B cell (primary cell): ENCODE measurements around the gene ANAPC5. TPM values are rescaled to one million over a fixed set of nuclear protein-coding genes. Genes with fewer than 3 reads are reported as not detected.

Experiments used
- ATAC-seq: fragments of 200-7000 bp; cut with Tn5 transposase; one replicate; pipeline ENCODE4 v1.10.0; 2021; ENCODE audit warnings: low read depth, mild to moderate bottlenecking, moderate number of reproducible peaks, moderate library complexity
- CTCF ChIA-PET: fragments of 350-600 bp; sonication (Branson Sonifier 250); formaldehyde crosslinking; loops from one replicate; lab custom pipeline; 2021; ENCODE audit warnings: antibody characterized with exemption, inconsistent platforms; lab: Charles Lee
- POLR2A ChIA-PET: fragments of 350-600 bp; sonication (Branson Sonifier 250); formaldehyde crosslinking; loops from one replicate; lab custom pipeline; 2021; ENCODE audit warnings: antibody characterized with exemption; lab: Charles Lee
- DNase-seq: peaks from one replicate; pipeline ENCODE4 v3.0.0; 2013
- H2AFZ ChIP-seq: 2 replicates; pipeline ENCODE4 v1.6.1; 2012; ENCODE audit warnings: mild to moderate bottlenecking, low read depth, low read length; ENCODE audit not compliant: insufficient read depth, poor library complexity, severe bottlenecking
- H3K27ac ChIP-seq, 2 donors: 1 replicate in 1 of 2; 2 replicates in 1 of 2; pipeline ENCODE4 v1.5.1; 2012 to 2013; ENCODE audit warnings: low read length in 2 of 2, mild to moderate bottlenecking in 2 of 2, moderate library complexity in 1 of 2
- H3K27me3 ChIP-seq, 4 experiments: fragments of 200-600 bp in 1 of 4; sonication (generic) in 1 of 4; replicated peaks in 1 of 4; 1 replicate in 2 of 4; 2 replicates in 2 of 4; pipeline versions ENCODE4 v1.6.1 to v1.7.0; 2013 to 2016; ENCODE audit warnings: low read length in 3 of 4, mild to moderate bottlenecking in 2 of 4, mixed read lengths in 1 of 4, moderate library complexity in 1 of 4; ENCODE audit not compliant: insufficient read depth in 4 of 4, control insufficient read depth in 3 of 4; ENCODE audit errors: control extremely low read depth in 1 of 4
- H3K36me3 ChIP-seq, 2 experiments: replicated peaks in 1 of 2; 1 replicate in 1 of 2; 2 replicates in 1 of 2; pipeline versions ENCODE4 v1.6.1 to v1.7.1; 2013; ENCODE audit warnings: low read length in 1 of 2; ENCODE audit not compliant: insufficient read depth in 2 of 2, control insufficient read depth in 1 of 2; ENCODE audit errors: control extremely low read depth in 1 of 2, extremely low read depth in 1 of 2
- H3K4me1 ChIP-seq, 2 donors: fragments of 200-600 bp in 1 of 2; sonication (generic) in 1 of 2; 1 replicate in 1 of 2; 2 replicates in 1 of 2; pipeline versions ENCODE4 v1.5.1 to v1.6.1; 2013 to 2017; ENCODE audit warnings: low read length in 2 of 2; ENCODE audit not compliant: control insufficient read depth in 2 of 2, insufficient read depth in 2 of 2
- H3K4me2 ChIP-seq: replicated peaks from 2 replicates; pipeline ENCODE3; 2012; ENCODE audit warnings: mild to moderate bottlenecking, low read depth, low read length; ENCODE audit not compliant: poor library complexity, severe bottlenecking
- H3K4me3 ChIP-seq, 5 experiments: fragments of 200-600 bp in 1 of 5; sonication (generic) in 1 of 5; 1 replicate in 3 of 5; 2 replicates in 2 of 5; pipeline versions ENCODE4 v1.5.1 to v1.7.0; 2011 to 2016; ENCODE audit warnings: low read length in 4 of 5, mild to moderate bottlenecking in 4 of 5, low read depth in 2 of 5, control low read depth in 1 of 5, moderate library complexity in 1 of 5; ENCODE audit not compliant: insufficient read depth in 1 of 5; ENCODE audit errors: control extremely low read depth in 1 of 5, extremely low read depth in 1 of 5
- H3K79me2 ChIP-seq: fragments of 200-600 bp; sonication (generic); one replicate; pipeline ENCODE4 v1.6.0; 2016; ENCODE audit warnings: low read length; ENCODE audit not compliant: control insufficient read depth, insufficient read depth
- H3K9ac ChIP-seq: fragments of 200-600 bp; sonication (generic); 2 replicates; pipeline ENCODE4 v1.6.1; 2017; ENCODE audit warnings: mild to moderate bottlenecking, low read length, moderate library complexity
- H3K9me3 ChIP-seq, 3 donors: one replicate each; pipeline versions ENCODE4 v1.6.1 to v1.7.1; 2013; ENCODE audit warnings: low read length in 2 of 3; ENCODE audit not compliant: control insufficient read depth in 2 of 3, insufficient read depth in 1 of 3; ENCODE audit errors: control extremely low read depth in 1 of 3
- H4K20me1 ChIP-seq: 2 replicates; pipeline ENCODE4 v1.6.0; 2012; ENCODE audit warnings: mild to moderate bottlenecking, low read length; ENCODE audit not compliant: insufficient read depth, control insufficient read depth, poor library complexity, severe bottlenecking
- H3K27ac Mint-ChIP-seq: one replicate; pipeline ENCODE4 v1.8.0; 2021; ENCODE audit warnings: mixed read lengths
- H3K27me3 Mint-ChIP-seq: one replicate; pipeline ENCODE4 v1.8.0; 2021; ENCODE audit warnings: mixed read lengths
- H3K4me1 Mint-ChIP-seq: one replicate; pipeline ENCODE4 v1.8.0; 2021; ENCODE audit warnings: mixed read lengths
- H3K4me3 Mint-ChIP-seq: one replicate; pipeline ENCODE4 v1.8.0; 2021; ENCODE audit warnings: mixed read lengths
- H3K9me3 Mint-ChIP-seq: one replicate; pipeline ENCODE4 v1.8.0; 2022; ENCODE audit warnings: mixed read lengths; ENCODE audit not compliant: insufficient read depth
- EZH2 ChIP-seq: IDR thresholded peaks from 2 replicates; pipeline ENCODE4 v1.6.1; 2012; ENCODE audit warnings: borderline replicate concordance, low read depth, mild to moderate bottlenecking, moderate library complexity, low read length; ENCODE audit not compliant: insufficient read depth, poor library complexity, severe bottlenecking
- WGBS: methylation state at CpG from one replicate; pipeline ENCODE4 v1.1.5; 2013; ENCODE audit warnings: missing lambda C conversion rate; ENCODE audit not compliant: insufficient coverage; 5-methylcytosine and 5-hydroxymethylcytosine counted together
- intact Hi-C: fragments of 100-400 bp; cut with micrococcal nuclease; formaldehyde crosslinking; loops from one replicate; pipeline ENCODE4 v1.10.0; 2022
- polyA plus RNA-seq: library from polyadenylated mRNA; depleted of rRNA; stranded (reverse); fragments of >200 nt; gene quantifications from 2 replicates; pipeline ENCODE4 v1.2.3, GENCODE V29; 2012
- total RNA-seq, 2 donors: library from RNA; stranded (reverse); fragments of 120-200 nt in 1 of 2; gene quantifications; 1 replicate in 1 of 2; 2 replicates in 1 of 2; pipeline versions ENCODE4 v1.2.3 to v1.2.4, GENCODE V29; 2013 to 2022
- TF ChIP-seq, protein P1 (sequence below): fragments of 200-600 bp; IDR thresholded peaks from one replicate; pipeline ENCODE4 v1.8.0; 2022; ENCODE audit warnings: antibody characterized with exemption, mild to moderate bottlenecking

The ANAPC5 gene
- total and polyA plus RNA-seq, 2 donors (not counting 1 experiment from before 2014, with no cell fraction given), result 150 to 171 TPM

DNA sequence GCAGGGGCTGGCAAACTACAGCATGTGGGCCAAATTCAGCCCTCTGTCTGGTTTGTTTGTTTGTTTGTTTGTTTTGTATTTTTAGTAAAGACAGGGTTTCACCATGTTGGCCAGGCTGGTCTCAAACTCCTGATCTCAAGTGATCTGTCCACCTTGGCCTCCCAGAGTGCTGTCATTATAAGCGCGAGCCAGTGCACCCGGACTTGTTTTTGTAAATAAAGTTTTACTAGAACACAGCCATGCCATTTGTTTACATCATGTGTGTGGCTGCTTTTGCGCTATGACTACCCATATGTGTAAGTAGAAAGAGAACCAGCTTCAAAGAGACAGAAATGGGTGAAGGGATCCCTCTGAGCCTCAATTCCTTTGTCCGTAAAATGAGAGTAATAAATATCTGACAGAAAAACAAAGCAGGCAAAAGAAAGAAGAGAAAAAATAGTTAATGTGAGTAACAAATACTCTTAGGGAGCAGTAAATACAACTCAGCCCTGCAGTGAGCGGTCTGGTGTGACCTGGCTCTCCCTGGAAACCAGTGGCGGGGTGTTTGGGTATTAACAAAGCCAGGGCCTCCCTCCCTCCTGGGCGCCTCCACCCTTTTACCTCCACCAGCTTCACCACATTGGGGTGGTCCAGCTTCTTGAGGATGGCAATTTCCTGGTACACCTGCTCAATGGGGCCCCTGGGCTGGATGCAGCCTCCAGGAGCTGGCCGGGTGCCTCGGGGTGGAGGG, 88.8 kb downstream of the ANAPC5 start:
- DNase-seq (no peak), ATAC-seq (no peak)
- Histone ChIP-seq H3K36me3 (peaks cover 9 to 28% of the 10 kb centered on the region in 2 experiments), H3K27me3 (no peaks in the 10 kb centered on the region), H3K4me3 (no peak overlapping the region), H4K20me1 (no peaks in the 10 kb centered on the region), H3K9me3 (peaks cover 0 to 1% (median 0%) of the 10 kb centered on the region in 3 donors), H3K9ac (no peak overlapping the region), H3K79me2 (no peaks in the 10 kb centered on the region), H3K4me2 (no peak overlapping the region), H3K27ac (no peak overlapping the region), H3K4me1 (no peaks in the 10 kb centered on the region), H2AFZ (no peak overlapping the region)
- ChIA-PET POLR2A (no interaction called here), CTCF (no interaction called here)
- no peak overlapping the region for H3K27ac Mint-ChIP-seq
- no peaks in the 10 kb centered on the region for H3K27me3 Mint-ChIP-seq
- intact Hi-C loops, result no loop called here
- no peak overlapping the region for H3K4me3 Mint-ChIP-seq
- no peaks in the 10 kb centered on the region for H3K9me3 Mint-ChIP-seq
- H3K4me1 Mint-ChIP-seq, result peaks cover 7% of the 10 kb centered on the region
- 99% methylated on average over 7 of the region's 10 CpGs for WGBS
- TF ChIP-seq, protein P1, sequence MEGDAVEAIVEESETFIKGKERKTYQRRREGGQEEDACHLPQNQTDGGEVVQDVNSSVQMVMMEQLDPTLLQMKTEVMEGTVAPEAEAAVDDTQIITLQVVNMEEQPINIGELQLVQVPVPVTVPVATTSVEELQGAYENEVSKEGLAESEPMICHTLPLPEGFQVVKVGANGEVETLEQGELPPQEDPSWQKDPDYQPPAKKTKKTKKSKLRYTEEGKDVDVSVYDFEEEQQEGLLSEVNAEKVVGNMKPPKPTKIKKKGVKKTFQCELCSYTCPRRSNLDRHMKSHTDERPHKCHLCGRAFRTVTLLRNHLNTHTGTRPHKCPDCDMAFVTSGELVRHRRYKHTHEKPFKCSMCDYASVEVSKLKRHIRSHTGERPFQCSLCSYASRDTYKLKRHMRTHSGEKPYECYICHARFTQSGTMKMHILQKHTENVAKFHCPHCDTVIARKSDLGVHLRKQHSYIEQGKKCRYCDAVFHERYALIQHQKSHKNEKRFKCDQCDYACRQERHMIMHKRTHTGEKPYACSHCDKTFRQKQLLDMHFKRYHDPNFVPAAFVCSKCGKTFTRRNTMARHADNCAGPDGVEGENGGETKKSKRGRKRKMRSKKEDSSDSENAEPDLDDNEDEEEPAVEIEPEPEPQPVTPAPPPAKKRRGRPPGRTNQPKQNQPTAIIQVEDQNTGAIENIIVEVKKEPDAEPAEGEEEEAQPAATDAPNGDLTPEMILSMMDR, result no peak
- no peak for TF ChIP-seq EZH2

DNA sequence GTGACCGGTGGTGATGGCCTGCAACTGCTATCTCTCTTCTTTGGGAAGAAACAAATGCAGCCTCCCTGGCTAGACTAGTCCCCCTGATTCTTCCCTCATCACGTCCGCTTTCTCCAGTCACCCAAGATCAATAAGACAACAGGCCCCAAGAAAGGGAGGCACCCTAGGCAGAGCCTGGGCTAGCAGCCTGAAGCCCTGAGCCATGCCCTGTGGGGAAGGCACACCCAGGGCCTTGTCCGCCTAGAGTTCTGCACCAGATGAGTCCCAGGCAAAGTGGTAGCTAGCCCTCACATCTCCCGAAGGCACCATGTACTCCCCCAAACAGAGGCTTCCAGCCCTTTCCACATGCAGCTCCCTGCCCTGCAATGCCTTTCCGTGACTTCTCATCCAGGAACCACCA, 90.8 kb downstream of the ANAPC5 start:
- Histone ChIP-seq H3K27ac (no peak overlapping the region), H4K20me1 (no peaks in the 10 kb centered on the region), H3K36me3 (peaks cover 6 to 23% of the 10 kb centered on the region in 2 experiments), H3K9me3 (no peaks in the 10 kb centered on the region), H3K4me2 (no peak overlapping the region), H2AFZ (no peak overlapping the region), H3K9ac (no peak overlapping the region), H3K27me3 (no peaks in the 10 kb centered on the region), H3K4me1 (no peaks in the 10 kb centered on the region), H3K4me3 (no peak overlapping the region), H3K79me2 (no peaks in the 10 kb centered on the region)
- Mint-ChIP-seq H3K4me1 (peaks cover 12% of the 10 kb centered on the region), H3K4me3 (no peak overlapping the region), H3K27me3 (no peaks in the 10 kb centered on the region), H3K9me3 (no peaks in the 10 kb centered on the region), H3K27ac (no peak overlapping the region)
- 99% methylated on average over 6 of the region's 6 CpGs for WGBS
- DNase-seq, result no peak
- ATAC-seq, result no peak
- intact Hi-C loops, result no loop called here
- ChIA-PET POLR2A (no interaction called here), CTCF (no interaction called here)
- TF ChIP-seq, protein P1, result no peak
